ENCODE results near the gene SHKBP1.
"Not testable (repeated sequence)": the region's sequence is repeated elsewhere in the genome, so short reads cannot be mapped to it uniquely, and the experiment has no call there.

Gene SHKBP1, protein sequence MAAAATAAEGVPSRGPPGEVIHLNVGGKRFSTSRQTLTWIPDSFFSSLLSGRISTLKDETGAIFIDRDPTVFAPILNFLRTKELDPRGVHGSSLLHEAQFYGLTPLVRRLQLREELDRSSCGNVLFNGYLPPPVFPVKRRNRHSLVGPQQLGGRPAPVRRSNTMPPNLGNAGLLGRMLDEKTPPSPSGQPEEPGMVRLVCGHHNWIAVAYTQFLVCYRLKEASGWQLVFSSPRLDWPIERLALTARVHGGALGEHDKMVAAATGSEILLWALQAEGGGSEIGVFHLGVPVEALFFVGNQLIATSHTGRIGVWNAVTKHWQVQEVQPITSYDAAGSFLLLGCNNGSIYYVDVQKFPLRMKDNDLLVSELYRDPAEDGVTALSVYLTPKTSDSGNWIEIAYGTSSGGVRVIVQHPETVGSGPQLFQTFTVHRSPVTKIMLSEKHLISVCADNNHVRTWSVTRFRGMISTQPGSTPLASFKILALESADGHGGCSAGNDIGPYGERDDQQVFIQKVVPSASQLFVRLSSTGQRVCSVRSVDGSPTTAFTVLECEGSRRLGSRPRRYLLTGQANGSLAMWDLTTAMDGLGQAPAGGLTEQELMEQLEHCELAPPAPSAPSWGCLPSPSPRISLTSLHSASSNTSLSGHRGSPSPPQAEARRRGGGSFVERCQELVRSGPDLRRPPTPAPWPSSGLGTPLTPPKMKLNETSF

DNA sequence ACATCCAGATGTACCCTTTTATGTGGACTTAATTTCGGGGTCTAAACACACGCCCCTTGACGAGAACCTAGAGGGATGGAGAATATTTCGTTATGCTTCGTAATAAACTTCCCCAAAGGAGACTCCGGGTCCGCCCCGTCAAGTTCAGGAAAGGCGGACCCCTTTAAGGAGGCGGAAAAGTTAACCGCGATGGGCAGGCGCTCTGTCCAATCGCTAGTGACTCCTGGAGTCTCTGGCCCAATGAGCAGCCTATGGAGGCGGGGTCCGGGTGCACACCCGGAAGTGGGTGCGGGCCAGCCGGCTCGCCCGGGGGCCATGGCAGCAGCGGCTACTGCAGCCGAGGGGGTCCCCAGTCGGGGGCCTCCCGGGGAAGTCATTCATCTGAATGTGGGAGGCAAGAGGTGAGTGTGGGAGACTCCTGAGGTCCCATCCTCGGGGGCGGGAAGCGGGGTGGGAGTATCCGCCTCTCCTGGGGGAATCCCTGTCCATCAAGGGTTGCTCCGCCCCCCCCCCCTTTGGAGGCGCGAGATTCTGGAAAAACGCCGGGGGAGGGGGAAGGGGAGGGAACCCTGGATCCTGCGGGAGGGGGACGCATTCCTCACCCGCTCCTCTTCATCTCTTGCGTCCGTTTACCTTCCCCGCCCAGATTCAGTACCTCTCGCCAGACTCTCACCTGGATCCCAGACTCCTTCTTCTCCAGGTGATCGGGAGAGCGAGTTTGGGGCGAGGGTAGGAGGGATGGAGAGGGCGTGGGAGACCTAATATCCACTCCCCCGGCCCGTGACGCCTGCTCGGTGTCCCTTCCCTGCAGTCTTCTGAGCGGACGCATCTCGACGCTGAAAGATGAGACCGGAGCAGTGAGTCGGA lies at the start of gene SHKBP1:
Gene SHKBP1 (plus strand): TSS at position 289 of the 867 bp plus-strand sequence. CDS start 27 bp downstream, at position 316.
- peak; percentile 98 for DNase-seq

DNA sequence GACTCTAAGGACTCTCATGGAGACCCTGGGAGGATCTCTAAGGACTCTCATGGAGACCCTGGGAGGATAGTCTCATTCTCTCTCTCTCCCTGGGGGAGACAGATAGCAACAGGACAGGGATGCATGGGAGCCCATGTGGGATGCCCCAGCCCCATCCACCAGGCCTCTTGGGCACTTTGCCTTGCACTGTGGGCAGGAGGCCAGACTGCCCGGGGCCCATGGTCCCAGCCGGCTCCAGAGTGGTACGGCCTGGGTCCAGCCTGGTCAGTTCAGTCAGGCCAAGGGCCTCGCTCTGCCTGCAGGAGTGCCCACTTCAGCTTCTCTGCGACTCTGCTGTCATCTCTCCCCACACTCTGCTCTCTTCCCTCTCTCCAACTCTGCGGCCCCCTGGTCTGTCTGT lies 48.6 kb upstream of the SHKBP1 start:
- DNase-seq, result no peak

DNA sequence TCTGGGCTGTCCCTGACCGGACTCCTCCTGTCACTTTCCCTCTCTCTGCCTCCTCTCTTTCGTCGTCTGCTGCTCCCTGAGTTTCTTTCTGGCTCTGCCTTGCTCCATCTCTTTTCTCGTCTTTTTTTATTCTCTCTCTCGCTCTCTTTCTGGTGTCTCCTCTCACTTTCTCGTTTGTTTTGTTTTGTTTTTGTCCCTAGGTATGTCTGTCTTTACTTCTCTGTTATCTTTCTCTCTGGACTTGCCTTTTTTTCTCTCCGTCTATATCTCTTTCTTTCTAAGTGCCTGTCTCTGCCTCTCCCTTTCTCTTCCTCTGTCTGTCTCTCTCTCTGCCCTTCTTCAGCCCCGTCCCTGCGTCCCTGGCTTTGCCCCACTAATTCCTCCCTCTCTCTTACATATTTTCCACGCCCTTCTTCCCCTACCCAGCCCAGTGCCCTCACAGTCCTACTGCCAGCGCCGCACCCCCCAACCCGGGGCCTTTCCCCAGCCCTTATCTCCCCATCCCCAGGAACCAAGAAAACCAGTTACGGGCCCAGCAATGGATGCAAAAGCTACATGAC lies 48.1 kb upstream of the SHKBP1 start:
- DNase-seq, result no peak

DNA sequence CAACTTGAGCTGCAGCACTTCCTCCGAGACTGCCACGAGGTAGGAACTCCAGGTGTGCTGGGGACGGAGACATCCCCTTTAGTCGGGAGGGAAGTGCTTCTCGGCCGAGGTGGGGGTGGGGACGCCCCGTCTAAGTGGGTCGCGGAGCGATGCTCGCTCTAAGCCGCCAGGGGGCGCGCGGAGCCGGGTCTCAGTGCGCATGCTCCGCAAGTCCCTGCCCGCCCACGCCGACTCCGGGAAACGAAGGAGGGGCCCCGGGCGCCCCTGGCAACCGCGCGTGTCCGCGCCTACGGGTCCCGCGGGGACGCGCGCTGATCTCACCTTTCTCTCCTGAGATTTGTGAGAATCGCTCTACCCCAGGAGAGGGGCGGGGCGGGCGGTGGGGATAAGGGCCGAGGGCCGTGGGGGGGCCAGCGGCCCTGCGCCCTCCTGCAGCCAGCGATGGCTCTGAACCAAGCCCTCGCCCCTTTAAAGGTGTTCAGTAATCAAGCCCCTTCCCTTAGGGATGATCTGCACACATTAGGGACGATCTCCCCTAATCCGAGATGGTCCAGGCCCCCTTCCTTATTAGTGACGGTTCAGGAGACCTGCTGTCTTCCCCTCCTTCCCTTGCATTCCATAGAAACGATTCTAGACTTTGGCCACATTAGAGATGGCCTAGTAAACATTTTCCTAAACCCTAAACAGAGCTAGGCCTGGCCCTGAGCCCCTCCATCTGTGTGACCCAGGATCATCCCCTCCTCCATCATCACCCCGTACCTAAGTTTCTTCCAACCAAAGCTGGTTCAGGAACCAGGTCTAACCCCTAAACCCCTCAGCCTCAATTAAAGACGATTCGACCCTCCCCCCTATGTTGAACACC lies 47.3 kb upstream of the SHKBP1 start:
- peak; percentile 68 for DNase-seq

DNA sequence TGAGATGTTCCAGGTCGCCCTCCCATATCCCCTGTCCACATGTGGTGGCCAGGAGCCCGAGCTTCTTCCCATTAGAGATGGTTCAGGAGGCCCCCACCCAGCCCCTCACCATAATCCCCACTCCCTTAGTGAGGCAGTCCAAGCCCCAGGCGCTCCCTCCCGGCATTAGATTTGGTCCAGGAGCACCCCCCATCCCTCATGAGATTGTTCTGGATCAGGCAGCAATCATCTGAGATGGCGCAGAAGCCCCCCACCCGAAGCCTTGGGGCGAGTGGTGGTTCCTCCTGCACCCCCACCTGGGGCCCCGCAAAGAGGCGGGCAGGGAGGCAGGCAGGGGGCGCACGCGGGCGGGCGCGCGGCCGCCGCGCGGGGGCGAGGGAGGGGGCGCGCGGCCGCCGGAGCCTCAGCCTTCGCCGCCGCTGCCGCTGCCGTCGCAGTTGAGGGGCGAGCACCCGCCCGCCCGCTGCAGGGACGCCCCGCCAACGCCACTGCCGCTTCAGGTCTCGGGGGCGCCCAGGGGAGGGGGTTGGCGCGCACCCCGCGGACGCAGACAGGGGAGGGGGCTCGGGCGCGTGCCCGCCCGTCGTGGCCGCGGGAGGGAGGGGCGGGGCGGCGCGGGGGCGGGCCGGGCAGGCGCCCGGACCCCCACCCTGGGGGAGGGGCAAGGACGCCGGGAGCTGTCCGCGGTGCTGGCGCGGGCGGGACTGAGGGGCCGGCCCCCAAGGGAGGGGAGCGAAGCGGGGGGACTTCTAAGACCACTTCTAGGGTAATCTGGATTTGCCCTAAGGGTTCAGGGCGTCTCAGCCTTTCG lies 46.4 kb upstream of the SHKBP1 start:
- DNase-seq, result no peak

DNA sequence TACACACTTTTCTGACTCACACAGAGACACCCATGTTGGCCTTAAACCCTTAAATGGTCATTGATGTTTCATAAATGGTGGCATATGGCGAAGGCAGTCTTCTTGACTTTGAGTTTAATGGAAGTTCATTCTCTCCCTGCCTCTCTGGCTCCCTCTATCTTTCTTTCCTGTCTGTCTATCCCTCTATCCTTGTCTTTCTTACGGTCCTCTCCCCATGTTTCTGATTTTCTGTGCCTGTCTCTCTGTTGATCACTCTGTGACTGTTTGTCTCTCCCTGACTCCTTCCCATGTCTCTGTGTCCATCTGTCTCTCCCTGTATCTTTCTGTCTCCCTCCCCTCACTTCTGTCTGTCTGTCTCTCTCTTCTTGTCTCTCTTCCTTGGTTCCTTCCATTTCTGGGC lies 43.2 kb upstream of the SHKBP1 start:
- no peak for DNase-seq

DNA sequence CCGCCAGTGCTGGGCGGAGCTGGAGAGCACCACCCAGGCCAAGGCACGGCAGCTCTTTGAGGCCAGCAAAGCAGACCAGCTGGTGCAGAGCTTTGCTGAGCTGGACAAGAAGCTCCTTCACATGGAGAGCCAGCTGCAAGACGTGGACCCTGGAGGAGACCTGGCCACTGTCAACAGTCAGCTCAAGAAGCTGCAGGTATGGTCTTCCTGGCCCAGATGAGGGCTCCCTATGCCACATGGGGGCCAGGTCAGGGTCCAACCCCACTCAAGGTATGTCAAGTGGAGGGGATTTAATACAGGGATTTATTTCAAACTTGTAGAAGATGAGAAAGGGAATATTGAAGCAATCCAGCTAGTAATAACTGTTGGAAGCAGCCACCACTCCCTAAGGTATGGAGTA lies 42.5 kb upstream of the SHKBP1 start:
- no peak for DNase-seq

DNA sequence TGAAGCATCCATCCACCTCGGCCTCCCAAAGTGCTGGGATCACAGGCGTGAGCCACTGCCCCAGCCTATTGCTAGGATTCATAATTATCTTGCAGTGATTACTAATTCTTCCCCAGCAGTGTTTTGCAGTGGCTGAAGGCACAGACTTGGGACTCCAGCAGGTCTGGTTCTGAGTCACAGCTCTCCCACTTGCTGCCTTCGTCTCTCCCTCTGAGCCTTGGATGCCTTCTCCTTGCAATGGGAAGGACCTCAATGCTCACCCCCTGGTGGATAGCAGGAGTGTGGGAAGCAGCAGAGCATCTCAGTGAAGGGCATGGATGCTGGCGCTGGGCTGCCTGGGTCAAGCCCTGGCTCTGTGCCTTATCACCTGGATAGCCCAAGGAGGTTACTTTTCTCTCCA lies 37.6 kb upstream of the SHKBP1 start:
- DNase-seq, result no peak

DNA sequence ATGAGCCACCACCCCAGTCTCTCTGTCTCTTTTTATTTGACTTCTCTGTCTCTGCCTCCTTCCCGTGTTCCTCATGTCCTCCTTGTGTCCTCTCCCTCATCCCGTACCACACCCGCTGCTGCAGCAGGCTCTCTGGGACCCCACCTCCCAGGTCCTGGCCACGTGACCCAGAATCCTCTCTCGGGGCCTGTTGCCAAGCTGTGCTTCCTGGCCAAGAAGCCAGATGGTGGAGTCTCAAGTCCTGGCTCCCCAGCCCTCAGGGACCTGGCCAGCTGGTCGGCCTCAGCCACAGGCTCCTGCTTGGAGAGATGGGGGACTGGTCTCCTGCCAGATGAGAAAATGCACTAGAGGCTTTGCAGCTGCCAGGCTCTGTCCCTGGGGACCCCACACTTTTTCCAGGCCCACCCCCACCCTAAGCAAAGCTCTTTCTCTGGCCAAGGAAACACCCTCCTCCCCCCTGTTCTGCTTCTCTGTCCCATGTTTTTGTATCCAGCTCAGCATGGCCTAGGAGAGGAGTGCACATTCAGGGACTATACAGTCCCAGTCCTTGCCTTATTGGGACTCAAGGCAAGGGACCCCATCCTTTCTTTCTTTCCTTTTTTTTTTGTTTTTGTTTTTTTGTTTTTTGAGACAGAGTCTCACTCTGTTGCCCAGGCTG lies 34.3 kb upstream of the SHKBP1 start:
- no peak for DNase-seq

DNA sequence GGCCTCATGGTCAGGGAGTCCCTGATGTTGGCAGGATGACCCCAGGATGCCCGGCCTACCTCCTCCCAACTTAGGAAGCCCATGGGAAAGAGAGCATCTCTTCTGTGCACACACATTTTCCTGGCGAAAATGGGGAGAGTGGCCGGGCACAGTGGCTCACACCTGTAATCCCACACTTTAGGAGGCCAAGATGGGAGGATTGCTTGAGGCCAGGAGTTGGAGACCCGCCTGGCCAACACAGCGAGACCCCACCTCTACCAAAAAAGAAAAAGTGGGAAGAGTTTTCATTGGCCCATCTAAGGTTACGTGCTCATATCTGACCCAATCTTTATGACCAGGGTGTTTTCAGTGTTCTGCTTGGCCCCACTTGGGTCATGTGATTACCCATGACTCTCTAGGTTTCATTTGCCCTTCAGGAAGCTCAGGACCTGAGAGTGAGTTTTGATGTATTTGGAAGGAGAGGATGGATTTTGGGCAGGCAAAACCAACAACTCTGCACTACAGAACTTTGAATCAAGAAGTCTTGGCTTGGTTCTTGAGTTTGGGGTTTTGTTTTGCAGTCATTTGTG lies 33.6 kb upstream of the SHKBP1 start:
- no peak for DNase-seq

DNA sequence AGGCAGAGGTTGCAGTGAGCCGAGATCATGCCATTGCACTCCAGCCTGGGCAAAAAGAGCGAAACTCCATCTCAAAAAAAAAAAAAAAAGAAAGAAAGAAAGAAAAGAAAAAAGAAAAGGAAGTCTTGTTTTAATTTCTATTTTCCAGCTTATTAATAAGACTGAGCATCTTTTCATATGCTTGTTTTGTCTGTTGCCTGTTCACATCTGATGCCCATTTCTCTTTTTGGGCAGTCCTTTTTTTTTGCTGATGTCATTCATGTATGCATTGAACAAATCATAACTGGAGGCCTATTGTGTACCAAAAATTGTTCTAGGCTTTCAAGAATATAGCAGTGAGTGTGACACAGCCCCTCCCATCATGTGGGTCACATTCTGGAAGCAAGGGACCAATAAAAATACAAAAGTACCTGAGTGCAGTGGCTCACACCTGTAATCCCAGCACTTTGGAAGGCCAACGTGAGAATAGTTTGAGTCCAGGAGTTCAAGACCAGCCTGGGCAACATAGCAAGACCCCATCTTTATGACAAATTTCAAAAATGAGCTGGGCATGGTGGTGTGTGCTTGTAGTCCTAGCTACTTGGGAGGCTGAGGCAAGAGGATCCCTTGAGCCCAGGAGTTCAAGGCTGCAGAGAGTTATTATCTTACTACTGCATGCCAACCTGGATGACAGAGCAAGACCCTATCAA lies 30.4 kb upstream of the SHKBP1 start:
- not testable (repeated sequence) for DNase-seq

DNA sequence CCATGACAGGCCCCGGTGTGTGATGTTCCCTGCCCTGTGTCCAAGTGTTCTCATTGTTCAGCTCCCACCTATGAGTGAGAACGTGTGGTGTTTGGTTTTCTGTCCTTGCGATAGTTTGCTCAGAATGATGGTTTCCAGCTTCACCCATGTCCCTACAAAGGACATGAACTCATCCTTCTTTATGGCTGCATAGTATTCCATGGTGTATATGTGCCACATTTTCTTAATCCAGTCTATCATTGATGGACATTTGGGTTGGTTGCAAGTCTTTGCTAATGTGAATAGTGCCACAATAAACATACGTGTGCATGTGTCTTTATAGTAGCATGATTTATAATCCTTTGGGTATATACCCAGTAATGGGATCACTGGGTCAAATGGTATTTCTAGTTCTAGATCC lies 29.5 kb upstream of the SHKBP1 start:
- not testable (repeated sequence) for DNase-seq

DNA sequence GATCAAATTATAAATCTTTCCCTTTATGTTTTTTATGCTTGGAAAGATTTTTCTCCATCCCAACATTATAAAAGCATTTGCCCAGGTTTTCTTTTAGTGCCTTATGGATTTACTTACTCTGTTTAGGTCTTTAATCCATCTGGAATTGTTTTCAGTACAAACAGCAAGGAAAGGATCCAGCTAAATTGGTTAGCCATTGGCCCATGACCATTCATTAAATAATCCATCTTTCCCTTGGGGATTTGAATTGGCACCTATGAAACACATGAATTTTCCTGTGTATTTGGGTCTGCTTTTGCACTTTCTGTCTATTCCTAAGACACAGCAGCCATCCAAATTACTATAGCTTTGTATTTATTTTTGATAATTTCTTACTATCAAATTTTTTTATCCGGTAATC lies 28.8 kb upstream of the SHKBP1 start:
- DNase-seq, result no peak

DNA sequence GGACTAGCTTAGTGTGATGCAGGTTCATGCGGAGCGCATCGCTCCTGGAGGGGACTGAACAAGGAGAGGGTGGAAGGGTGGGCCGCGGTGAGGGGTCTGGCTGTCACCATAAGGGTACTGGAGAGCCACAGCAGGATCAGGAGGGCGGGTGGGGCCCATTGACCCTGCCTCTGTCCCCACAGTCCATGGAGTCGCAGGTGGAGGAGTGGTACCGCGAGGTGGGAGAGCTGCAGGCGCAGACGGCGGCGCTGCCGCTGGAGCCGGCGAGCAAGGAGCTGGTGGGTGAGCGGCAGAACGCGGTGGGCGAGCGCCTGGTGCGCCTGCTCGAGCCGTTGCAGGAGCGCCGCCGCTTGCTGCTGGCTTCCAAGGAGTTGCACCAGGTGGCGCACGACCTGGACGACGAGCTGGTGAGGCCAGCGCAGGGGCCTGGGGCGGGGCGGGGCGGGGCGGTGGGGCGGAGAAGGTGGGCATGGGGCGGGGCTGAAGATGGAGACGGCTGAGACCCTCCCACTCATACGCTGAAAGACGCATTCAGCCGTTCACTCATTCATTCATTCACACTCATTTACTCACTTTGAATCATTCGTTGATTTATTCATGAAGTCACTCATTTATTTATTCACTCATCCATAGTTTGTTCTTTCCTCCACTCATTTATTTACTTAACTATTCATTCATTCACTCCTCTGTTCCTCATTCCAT lies 27.5 kb upstream of the SHKBP1 start:
- DNase-seq, result peak; percentile 42

DNA sequence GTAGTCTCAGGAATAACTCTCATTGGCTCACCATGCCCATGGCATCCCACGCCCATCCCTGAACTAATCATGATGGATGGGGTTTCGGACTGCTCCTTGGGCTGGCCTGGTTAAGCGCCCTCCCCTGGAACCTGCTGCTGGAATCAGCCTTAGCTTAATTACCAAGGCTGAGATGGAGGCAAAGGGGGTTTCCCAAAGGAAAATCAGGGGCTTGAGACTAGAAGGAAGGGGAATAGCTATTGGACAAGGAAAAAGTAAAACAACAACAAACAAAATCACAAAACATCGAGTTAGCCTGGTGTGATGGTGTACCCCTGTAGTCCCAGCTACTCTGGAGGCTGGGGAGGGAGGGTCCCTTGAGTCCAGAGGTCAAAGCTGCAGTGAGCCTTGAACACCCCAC lies 25.7 kb upstream of the SHKBP1 start:
- DNase-seq, result no peak

DNA sequence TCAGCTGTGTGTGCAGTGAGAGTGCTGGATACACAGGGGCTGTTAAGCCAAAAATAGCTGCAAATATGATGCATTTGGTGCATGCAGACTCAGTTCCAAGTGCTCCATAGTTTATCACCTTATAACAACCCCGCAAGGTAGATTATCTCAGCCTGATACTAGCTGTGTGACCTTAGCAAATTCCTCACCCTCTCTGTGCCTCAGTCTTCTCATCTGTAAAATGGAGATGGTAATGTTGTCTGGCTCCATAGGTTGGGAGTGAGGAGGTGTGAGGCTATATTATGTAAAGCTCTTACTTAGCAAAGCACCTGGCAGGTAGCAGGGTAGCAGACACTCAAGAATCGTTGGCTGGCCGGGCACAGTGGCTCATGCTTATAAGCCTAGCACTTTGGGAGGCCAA lies 23.8 kb upstream of the SHKBP1 start:
- no peak for DNase-seq

DNA sequence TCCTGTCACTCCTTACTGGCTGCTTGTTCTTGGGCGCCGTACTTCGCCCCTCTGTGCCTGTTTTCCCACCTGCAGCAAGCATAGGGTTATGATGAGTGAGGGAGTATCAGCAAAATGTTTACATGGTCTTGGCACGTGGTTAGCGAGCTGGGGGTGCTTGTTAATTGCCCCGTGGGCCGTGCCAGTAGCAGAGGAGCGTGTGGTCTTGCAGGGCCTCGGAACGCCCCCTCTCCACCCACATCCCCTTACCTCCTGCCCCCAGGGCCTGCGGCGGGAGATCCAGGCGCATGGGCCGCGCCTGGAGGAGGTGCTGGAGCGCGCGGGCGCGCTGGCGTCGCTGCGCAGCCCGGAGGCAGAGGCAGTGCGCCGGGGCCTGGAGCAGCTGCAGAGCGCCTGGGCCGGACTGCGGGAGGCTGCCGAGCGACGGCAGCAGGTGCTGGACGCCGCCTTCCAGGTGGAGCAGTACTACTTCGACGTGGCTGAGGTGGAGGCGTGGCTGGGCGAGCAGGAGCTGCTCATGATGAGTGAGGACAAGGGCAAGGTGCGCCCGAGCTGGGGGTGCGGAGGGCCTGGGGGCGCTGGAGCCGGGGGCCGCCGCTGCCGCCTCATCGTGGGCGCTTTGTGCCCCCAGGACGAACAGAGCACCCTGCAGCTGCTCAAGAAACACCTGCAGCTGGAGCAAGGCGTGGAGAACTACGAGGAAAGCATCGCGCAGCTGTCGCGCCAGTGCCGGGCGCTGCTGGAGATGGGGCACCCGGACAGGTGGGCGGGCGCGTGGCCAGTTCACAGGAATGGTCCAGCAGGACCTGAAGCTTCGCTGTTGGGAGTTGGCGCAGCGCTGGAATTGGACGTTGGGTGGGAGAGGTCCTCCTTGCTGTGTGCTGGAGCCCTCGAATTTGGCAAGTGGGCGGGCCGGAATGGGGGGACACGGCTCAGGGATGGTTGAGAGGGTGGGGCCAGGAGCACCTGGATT lies 22.5 kb upstream of the SHKBP1 start:
- no peak for DNase-seq
